ENCODE measurements around the gene COMMD1.
"Not testable (repeated sequence)": the region's sequence is repeated elsewhere in the genome, so short reads cannot be mapped to it uniquely, and the experiment has no call there.

COMMD1 gene

GRCh38 chr2:62032096-62032495 lies 126.6 kb downstream of the COMMD1 start:
- no peak for DNase-seq

DNA sequence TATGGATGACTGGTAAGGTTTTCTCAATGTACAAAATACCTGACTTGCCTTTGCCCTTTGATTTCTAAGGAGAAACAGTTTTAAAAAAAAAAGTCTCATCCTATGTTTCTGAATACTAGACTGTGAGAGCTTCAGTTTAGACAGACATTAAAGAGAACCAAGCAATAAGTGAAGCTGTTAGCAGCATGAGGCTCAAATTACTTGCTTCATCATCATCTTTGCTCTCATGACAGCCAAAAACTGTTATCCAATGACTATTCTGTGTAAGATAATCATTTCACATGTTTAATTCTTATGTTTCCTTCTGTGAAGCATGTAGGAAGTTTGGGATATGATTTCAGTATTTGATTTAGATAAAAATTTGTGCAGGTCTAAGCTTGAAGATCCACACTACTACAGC lies 129.2 kb downstream of the COMMD1 start:
- no peak for DNase-seq

- DNase-seq: no peak
These were observed 130.8 kb downstream of the COMMD1 start for GRCh38 chr2:62036229-62036628.

DNA sequence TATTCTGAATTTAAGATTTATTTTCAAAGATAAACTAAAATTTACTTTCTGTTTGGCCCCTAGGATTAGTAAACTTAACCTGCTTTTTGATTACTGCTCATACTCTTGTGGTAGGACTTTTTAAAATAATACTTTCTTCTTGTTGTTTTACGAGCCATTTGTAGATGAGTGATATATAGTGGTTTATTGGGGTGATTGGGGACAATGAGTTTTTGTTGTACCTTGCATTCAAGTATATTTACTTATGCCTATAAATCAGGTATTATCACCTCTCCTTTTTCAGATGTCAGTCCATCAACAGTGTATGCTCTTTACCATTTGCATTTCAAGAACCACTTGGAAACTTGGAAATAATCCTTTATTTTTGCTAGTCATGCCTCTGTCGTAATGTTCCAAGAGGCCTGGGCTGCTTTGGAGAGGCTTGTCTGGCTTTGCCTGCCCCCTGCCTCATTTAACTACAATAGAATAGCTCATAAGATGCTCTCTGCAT lies 131.3 kb downstream of the COMMD1 start:
- no peak for DNase-seq

- DNase-seq: no peak
These were observed 133.7 kb downstream of the COMMD1 start for GRCh38 chr2:62038975-62039771.

DNA sequence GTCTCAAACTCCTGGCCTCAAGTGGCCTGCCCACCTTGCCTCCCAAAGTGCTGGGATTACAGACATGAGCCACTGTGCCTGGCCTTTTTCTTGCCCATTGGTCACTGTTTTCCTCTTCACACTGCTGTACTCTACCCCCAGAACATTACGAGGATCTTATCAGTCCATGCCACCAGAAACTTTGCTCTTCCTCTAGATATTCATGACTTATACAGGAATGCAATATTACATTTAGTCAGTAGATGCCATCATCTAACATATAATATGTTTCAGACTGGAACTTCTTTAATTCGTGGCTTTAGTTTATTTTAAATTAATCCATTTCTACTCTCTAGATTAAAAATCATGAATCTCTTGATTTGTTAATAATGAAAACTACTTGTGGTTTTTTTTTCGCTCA lies 135.5 kb downstream of the COMMD1 start:
- no peak for DNase-seq

- DNase-seq: not testable (repeated sequence)
These were observed 136.4 kb downstream of the COMMD1 start for GRCh38 chr2:62041701-62042385.

GRCh38 chr2:62042400-62042799 lies 136.9 kb downstream of the COMMD1 start:
- DNase-seq: no peak

- no peak for DNase-seq
These were observed 137.5 kb downstream of the COMMD1 start for GRCh38 chr2:62042944-62043343.

- no peak for DNase-seq
These were observed 139.6 kb downstream of the COMMD1 start for GRCh38 chr2:62045017-62045543.

GRCh38 chr2:62046141-62046540 lies 140.7 kb downstream of the COMMD1 start:
- DNase-seq: no peak

DNA sequence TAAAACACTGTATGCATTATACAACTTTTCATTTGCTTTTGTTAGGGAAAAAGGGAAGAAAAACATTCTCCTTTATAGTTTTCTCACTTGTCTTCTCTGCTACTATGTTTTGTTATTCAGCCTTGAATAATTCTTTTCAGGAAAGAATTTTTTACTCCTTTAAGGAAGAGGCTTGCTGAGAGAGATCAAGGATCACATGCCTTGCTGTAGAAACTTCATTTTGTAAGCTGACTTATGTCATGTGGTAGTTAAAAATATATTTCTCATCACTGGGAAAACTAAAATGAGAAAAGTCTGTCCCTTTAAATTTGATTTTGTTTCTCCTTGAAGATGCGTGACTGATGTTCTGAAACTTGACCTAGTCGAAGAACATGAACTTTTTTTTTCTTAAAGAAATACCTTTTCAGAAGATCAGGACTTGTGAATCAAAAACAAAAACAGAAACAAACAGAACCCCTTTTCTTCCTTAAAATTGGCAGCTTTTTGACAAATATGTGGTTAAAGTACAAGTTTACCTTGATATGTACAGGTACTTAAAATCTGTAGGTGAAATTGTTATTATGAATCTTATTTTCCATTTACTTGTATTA lies 145.1 kb downstream of the COMMD1 start:
- DNase-seq: no peak

DNA sequence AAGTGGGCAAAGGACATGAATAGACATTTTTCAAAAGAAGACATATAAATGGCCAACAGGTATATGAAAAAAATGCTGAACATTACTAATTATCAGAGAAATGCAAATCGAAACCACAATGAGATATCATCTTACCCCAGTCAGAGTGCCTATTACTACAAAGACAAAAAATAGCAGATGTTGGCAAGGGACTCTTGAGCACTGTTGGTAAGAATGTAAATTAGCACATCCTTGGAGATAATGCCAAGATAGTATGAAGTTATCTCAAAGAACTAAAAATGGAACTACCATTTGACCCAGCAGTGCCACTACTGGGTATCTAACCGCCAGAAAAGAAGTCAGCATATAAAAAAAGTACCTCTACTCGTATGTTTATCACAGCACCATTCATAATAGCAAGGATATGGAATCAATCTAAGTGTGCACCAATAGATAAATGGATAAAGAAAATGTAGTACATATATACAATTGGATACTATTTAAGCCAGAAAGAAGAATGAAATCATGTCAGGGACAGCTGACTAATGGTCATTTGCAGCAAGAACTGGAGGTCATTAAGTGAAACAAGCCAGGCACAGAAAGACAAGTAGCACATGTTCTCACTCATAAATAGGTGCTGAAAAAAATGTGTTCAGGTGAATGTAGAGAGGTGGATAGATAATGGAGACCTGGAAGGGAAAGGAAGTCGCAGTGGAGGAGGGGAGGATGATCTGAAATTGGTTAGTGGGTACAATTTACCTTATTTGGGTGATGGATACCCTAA lies 148.7 kb downstream of the COMMD1 start:
- no peak for DNase-seq

DNA sequence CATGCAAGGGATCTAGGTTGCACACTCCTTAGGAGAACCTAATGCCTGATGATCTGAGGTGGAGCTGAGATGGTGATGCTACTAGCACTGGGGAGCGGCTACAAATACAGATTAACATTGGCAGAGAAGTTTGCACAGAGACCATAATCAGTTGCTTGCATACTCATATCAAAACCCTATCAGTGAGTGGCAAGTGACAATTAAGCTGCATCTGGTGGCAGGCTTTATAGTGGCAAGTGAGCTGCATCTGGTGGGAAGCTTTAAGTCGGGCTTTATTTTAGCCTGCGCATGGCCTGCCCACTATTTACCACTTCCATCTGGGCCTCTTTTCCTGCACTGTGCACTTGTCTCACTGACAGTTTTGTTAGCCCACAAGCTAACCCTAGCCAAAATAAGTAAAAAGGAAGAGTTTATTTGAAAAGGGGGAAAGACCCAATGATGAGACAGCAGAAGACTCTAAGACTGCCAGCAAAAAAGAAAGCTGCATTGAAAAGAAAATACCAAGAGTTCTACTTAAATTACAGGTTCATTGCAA lies 149.5 kb downstream of the COMMD1 start:
- DNase-seq: no peak

- DNase-seq: no peak
These were observed 150.4 kb downstream of the COMMD1 start for GRCh38 chr2:62055724-62056336.

GRCh38 chr2:62056341-62056740 lies 150.9 kb downstream of the COMMD1 start:
- DNase-seq: no peak

- no peak for DNase-seq
These were observed 159.8 kb downstream of the COMMD1 start for GRCh38 chr2:62065243-62065642.

GRCh38 chr2:62071126-62071598 lies 165.7 kb downstream of the COMMD1 start:
- DNase-seq: no peak

GRCh38 chr2:62071760-62072680 lies 166.5 kb downstream of the COMMD1 start:
- no peak for DNase-seq

DNA sequence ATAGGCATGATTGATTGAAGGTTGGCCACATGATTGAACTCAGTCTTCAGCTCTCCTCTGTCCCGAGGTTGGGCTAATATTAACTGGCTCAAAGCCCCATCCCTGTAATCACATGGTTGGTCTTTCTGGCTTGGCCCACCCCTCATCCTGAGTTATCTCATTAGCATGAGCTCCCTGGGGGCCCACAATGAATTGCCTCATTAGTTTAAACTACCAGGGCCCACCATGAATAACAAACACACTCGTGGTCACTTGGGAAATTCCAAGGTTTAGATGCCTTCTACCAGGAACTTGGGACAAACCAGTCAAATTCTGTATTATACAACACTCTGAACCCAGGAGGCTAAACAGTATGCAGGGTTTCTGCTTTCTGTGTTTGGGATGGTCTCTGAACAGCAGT lies 168.8 kb downstream of the COMMD1 start:
- no peak for DNase-seq

All from T-helper 9 cell (primary cell).